CD4-positive, alpha-beta T cell treated with Interleukin-17A for 4 hours (primary cell): Measurements from ENCODE around the gene GALNT3.
A peak's percentile ranks its signal among the peaks of the same experiment; 100 is the strongest.

Experiments used
- DNase-seq: peaks from one replicate; pipeline ENCODE4 v3.0.0-alpha.2; 2020; ENCODE audit warnings: mixed read lengths

GALNT3 gene

GRCh38 chr2:165793779-165794535, at the start of gene GALNT3:
GALNT3 (minus strand) TSS chr2:165794247; CDS start chr2:165770700, 23,547 bp downstream.
- peak; percentile 40 for DNase-seq

GRCh38 chr2:165843351-165843750, 49.3 kb upstream of the GALNT3 start:
- no peak for DNase-seq

GRCh38 chr2:165840333-165840958, 46.4 kb upstream of the GALNT3 start:
- DNase-seq: no peak

GRCh38 chr2:165839610-165840009, 45.6 kb upstream of the GALNT3 start:
- DNase-seq: no peak

- DNase-seq: no peak
These were observed 43.1 kb upstream of the GALNT3 start for GRCh38 chr2:165837122-165837521.

- no peak for DNase-seq
These were observed 41.3 kb upstream of the GALNT3 start for GRCh38 chr2:165835363-165835762.

- no peak for DNase-seq
These were observed 39.1 kb upstream of the GALNT3 start for GRCh38 chr2:165833156-165833555.

GRCh38 chr2:165827921-165828276, 33.9 kb upstream of the GALNT3 start:
- no peak for DNase-seq

GRCh38 chr2:165827016-165827920, 33.2 kb upstream of the GALNT3 start:
- no peak for DNase-seq

- DNase-seq: peak; percentile 3
These were observed 31.0 kb upstream of the GALNT3 start for GRCh38 chr2:165825041-165825440.

- DNase-seq: no peak
These were observed 26.2 kb upstream of the GALNT3 start for GRCh38 chr2:165820296-165820695.

- no peak for DNase-seq
These were observed 24.9 kb upstream of the GALNT3 start for GRCh38 chr2:165818920-165819319.

GRCh38 chr2:165815299-165816141, 21.5 kb upstream of the GALNT3 start:
- DNase-seq: no peak

- no peak for DNase-seq
These were observed 20.4 kb upstream of the GALNT3 start for GRCh38 chr2:165814473-165814872.

- DNase-seq: no peak
These were observed 17.7 kb upstream of the GALNT3 start for GRCh38 chr2:165811592-165812370.

GRCh38 chr2:165810418-165810817, 16.4 kb upstream of the GALNT3 start:
- no peak for DNase-seq

GRCh38 chr2:165804719-165805118, 10.7 kb upstream of the GALNT3 start:
- DNase-seq: no peak

GRCh38 chr2:165803123-165803760, 9.2 kb upstream of the GALNT3 start:
- DNase-seq: no peak

GRCh38 chr2:165801176-165801575, 7.1 kb upstream of the GALNT3 start:
- no peak for DNase-seq

GRCh38 chr2:165796819-165797530, 2.9 kb upstream of the GALNT3 start:
- no peak for DNase-seq

- no peak for DNase-seq
These were observed 2.1 kb upstream of the GALNT3 start for GRCh38 chr2:165796129-165796528.
